K562 (cell line): ENCODE measurements around the gene MPPED2. TPM values are rescaled to one million over a fixed set of nuclear protein-coding genes. Genes with fewer than 3 reads are reported as not detected.
A peak's percentile ranks its signal among the peaks of the same experiment; 100 is the strongest.

Experiments used
- BCOR ChIP-seq: fragments of 450-650 bp; IDR thresholded peaks from 2 replicates; pipeline ENCODE4 v1.6.1; 2016
- BHLHE40 ChIP-seq: IDR thresholded peaks from 2 replicates; pipeline ENCODE4 v1.6.1; 2011; ENCODE audit warnings: low read length, improper control_type of control experiment
- CEBPB ChIP-seq: fragments of 450-650 bp; IDR thresholded peaks from 2 replicates; pipeline ENCODE4 v1.6.1; 2016; ENCODE audit warnings: missing genetic modification characterization, missing compliant biosample characterization
- DIDO1 ChIP-seq: fragments of 450-650 bp; IDR thresholded peaks from 2 replicates; pipeline ENCODE4 v1.6.1; 2016; ENCODE audit warnings: low read depth, missing biosample characterization, missing genetic modification characterization
- DPF2 ChIP-seq: fragments of 450-650 bp; IDR thresholded peaks from 2 replicates; pipeline ENCODE4 v1.6.1; 2016
- ELK1 ChIP-seq: sonication (generic); formaldehyde crosslinking; IDR thresholded peaks from 2 replicates; pipeline ENCODE4 v1.8.1; 2022; ENCODE audit warnings: missing genetic modification reagents
- ETV1 ChIP-seq: fragments of 450-650 bp; conservative IDR thresholded peaks from 2 replicates; pipeline ENCODE4 v1.6.1; 2016; ENCODE audit warnings: missing genetic modification characterization, control low read depth, low read depth, missing compliant biosample characterization
- ETV6 ChIP-seq, 3 experiments: fragments of 150-350 bp in 1 of 3; sonication (generic) in 1 of 3; formaldehyde crosslinking in 1 of 3; IDR thresholded peaks; 2 replicates each; pipeline versions ENCODE4 v1.6.1 to v1.8.0; 2014 to 2022; ENCODE audit warnings: borderline replicate concordance in 2 of 3, low read depth in 2 of 3, antibody characterized with exemption in 1 of 3, low read length in 1 of 3, mild to moderate bottlenecking in 1 of 3, missing genetic modification reagents in 1 of 3
- FIP1L1 ChIP-seq: fragments of 200-400 bp; formaldehyde crosslinking; IDR thresholded peaks from 2 replicates; pipeline ENCODE4 v1.6.1; 2018; ENCODE audit warnings: mild to moderate bottlenecking, low read depth, low read length; ENCODE audit not compliant: poor library complexity, severe bottlenecking
- HIVEP1 ChIP-seq: fragments of 250-450 bp; sonication (Bioruptor Pico); IDR thresholded peaks from 2 replicates; pipeline ENCODE4 v1.4.0; 2020; ENCODE audit warnings: mild to moderate bottlenecking
- HMGXB4 ChIP-seq: sonication (generic); formaldehyde crosslinking; IDR thresholded peaks from 2 replicates; pipeline ENCODE4 v1.8.1; 2023; ENCODE audit warnings: mild to moderate bottlenecking, missing genetic modification reagents
- IFI16 ChIP-seq: fragments of 250-450 bp; sonication (Bioruptor Pico); IDR thresholded peaks from 2 replicates; pipeline ENCODE4 v2.1.2; 2022; ENCODE audit warnings: mild to moderate bottlenecking, inconsistent platforms
- KHSRP ChIP-seq: fragments of 450-650 bp; IDR thresholded peaks from 2 replicates; pipeline ENCODE4 v1.6.1; 2017
- KLF10 ChIP-seq: fragments of 250-450 bp; sonication (Bioruptor Pico); IDR thresholded peaks from 2 replicates; pipeline ENCODE4 v1.6.1; 2021; ENCODE audit warnings: matching md5 sums
- MAZ ChIP-seq, 2 experiments: fragments of 450-650 bp in 1 of 2; sonication (generic) in 1 of 2; formaldehyde crosslinking; IDR thresholded peaks in 1 of 2; conservative IDR thresholded peaks in 1 of 2; 2 replicates each; pipeline versions ENCODE4 v1.4.0 to v1.5.0; 2020; ENCODE audit warnings: mild to moderate bottlenecking in 1 of 2, missing genetic modification reagents in 1 of 2
- MNT ChIP-seq, 2 experiments: fragments of 450-650 bp; conservative IDR thresholded peaks; 2 replicates each; pipeline ENCODE4 v1.6.1; 2017; ENCODE audit warnings: mild to moderate bottlenecking in 2 of 2, moderate library complexity in 2 of 2
- RBM25 ChIP-seq: fragments of 200-400 bp; formaldehyde crosslinking; IDR thresholded peaks from 2 replicates; pipeline ENCODE4 v1.6.1; 2018; ENCODE audit warnings: low read length, low read depth, moderate library complexity; ENCODE audit not compliant: severe bottlenecking
- TCF3 ChIP-seq: sonication (generic); formaldehyde crosslinking; IDR thresholded peaks from 2 replicates; pipeline ENCODE4 v1.4.0; 2020; ENCODE audit warnings: mild to moderate bottlenecking, missing genetic modification reagents
- ZNF143 ChIP-seq: sonication (generic); formaldehyde crosslinking; IDR thresholded peaks from 2 replicates; pipeline ENCODE4 v1.9.0; 2022; ENCODE audit warnings: mild to moderate bottlenecking, missing genetic modification reagents
- ZNF217 ChIP-seq: sonication (generic); formaldehyde crosslinking; IDR thresholded peaks from 2 replicates; pipeline ENCODE4 v1.8.0; 2022; ENCODE audit warnings: mild to moderate bottlenecking, missing genetic modification reagents
- ZNF551 ChIP-seq: fragments of 250-450 bp; sonication (Bioruptor Pico); IDR thresholded peaks from 2 replicates; pipeline ENCODE4 v1.5.0; 2021; ENCODE audit warnings: mild to moderate bottlenecking, moderate library complexity
- ZNF57 ChIP-seq: fragments of 450-650 bp; formaldehyde crosslinking; IDR thresholded peaks from 2 replicates; pipeline ENCODE4 v1.4.0; 2020; ENCODE audit warnings: mild to moderate bottlenecking, moderate library complexity
- ZNF717 ChIP-seq: fragments of 250-450 bp; sonication (Bioruptor Pico); IDR thresholded peaks from 2 replicates; pipeline ENCODE4 v1.5.0; 2021
- polyA plus RNA-seq, 8 experiments: library from polyadenylated mRNA; depleted of rRNA in 4 of 8; stranded (reverse) in 5 of 8; unstranded in 3 of 8; fragments of >200 nt; fragmentation: Nextera tagmentation in 2 of 8; fragmentation: Illumina TruSeq in 1 of 8; extraction: Ambion mirVana in 2 of 8; extraction: Trizol in 1 of 8; gene quantifications; 2 replicates each; pipeline versions ENCODE4 v1.2.1 to v1.2.3, GENCODE V29; 2011 to 2014; ENCODE audit warnings: inconsistent platforms in 1 of 8, missing spikeins in 1 of 8
- total RNA-seq, 7 experiments: library from RNA; depleted of rRNA in 6 of 7; stranded (reverse); fragments of >200 nt in 6 of 7; fragmentation: Illumina TruSeq in 2 of 7; extraction: Trizol in 2 of 7; gene quantifications; 2 replicates each; pipeline versions ENCODE4 v1.2.1 to v1.2.3, GENCODE V29; 2011 to 2021; ENCODE audit warnings: low replicate concordance in 1 of 7

MPPED2 gene
- total and polyA plus RNA-seq, 9 of the 15 experiments (the other 6 are each of a cell fraction or from before 2014, with no cell fraction given) = not detected

- TF ChIP-seq DPF2 (peak; percentile 32; the same call in 1 of the 2 replicates), ZNF57 (CRISPR knock-in tag) (no peak), BCOR (no peak), TCF3 (CRISPR knock-in tag) (peak; percentile 80), ZNF217 (CRISPR knock-in tag) (no peak), IFI16 (CRISPR knock-in tag) (no peak), BHLHE40 (no peak), CEBPB (tag) (no peak), ETV1 (tag) (0 out of 2 replicates have a peak, but pooled peaks have one; percentile 7), KLF10 (CRISPR knock-in tag) (no peak), ELK1 (no peak), ETV6 (IDR thresholded peaks at IDR 0.05; ENCODE audit: borderline replicate concordance in 1 of 2, low read depth in 2 of 2, low read length in 1 of 2) (no peak), ETV6 (CRISPR knock-in tag; IDR thresholded peaks at IDR 0.05; ENCODE audit: borderline replicate concordance) (no peak), MNT (conservative IDR thresholded peaks at IDR 0.05) (no peak), RBM25 (no peak), ZNF551 (CRISPR knock-in tag) (no peak), HIVEP1 (CRISPR knock-in tag) (no peak), MAZ (CRISPR knock-in tag; conservative IDR thresholded peaks at IDR 0.05 in 1 of 2, IDR thresholded peaks at IDR 0.05 in 1 of 2) (no peak), HMGXB4 (CRISPR knock-in tag) (no peak), ZNF143 (CRISPR knock-in tag) (no peak), DIDO1 (no peak), KHSRP (no peak), FIP1L1 (no peak), ZNF717 (CRISPR knock-in tag) (no peak)
Observed at GRCh38 chr11:30364139-30364836, 221.9 kb downstream of the MPPED2 start (continued).
